ENCODE measurements around the gene BCAR1. TPM values are rescaled to one million over a fixed set of nuclear protein-coding genes. Genes with fewer than 3 reads are reported as not detected.
A peak's percentile ranks its signal among the peaks of the same experiment; 100 is the strongest.

The BCAR1 gene, protein sequence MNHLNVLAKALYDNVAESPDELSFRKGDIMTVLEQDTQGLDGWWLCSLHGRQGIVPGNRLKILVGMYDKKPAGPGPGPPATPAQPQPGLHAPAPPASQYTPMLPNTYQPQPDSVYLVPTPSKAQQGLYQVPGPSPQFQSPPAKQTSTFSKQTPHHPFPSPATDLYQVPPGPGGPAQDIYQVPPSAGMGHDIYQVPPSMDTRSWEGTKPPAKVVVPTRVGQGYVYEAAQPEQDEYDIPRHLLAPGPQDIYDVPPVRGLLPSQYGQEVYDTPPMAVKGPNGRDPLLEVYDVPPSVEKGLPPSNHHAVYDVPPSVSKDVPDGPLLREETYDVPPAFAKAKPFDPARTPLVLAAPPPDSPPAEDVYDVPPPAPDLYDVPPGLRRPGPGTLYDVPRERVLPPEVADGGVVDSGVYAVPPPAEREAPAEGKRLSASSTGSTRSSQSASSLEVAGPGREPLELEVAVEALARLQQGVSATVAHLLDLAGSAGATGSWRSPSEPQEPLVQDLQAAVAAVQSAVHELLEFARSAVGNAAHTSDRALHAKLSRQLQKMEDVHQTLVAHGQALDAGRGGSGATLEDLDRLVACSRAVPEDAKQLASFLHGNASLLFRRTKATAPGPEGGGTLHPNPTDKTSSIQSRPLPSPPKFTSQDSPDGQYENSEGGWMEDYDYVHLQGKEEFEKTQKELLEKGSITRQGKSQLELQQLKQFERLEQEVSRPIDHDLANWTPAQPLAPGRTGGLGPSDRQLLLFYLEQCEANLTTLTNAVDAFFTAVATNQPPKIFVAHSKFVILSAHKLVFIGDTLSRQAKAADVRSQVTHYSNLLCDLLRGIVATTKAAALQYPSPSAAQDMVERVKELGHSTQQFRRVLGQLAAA
- total RNA-seq (2.9 TPM), polyA plus RNA-seq (14.5 TPM)
- long read RNA-seq, donor 1, result 0 reads
- long read RNA-seq, donor 2, result 0 reads
- long read RNA-seq, donor 3, partial matches to known transcripts, result 0 of 2 reads
- long read RNA-seq, donor 3, other reads (novel, unspliced or antisense), result 0 of 2 reads
- long read RNA-seq, donor 4, partial matches to known transcripts, result 0 of 1 reads
- long read RNA-seq, donor 4, other reads (novel, unspliced or antisense), result 0 of 1 reads
- long read RNA-seq, donor 5, partial matches to known transcripts, result 12 of 17 reads
- long read RNA-seq, donor 5, other reads (novel, unspliced or antisense), result 0 of 17 reads
- long read RNA-seq, donor 6, partial matches to known transcripts, result 0 of 1 reads
- long read RNA-seq, donor 6, other reads (novel, unspliced or antisense), result 0 of 1 reads
- long read RNA-seq, donor 7, partial matches to known transcripts, result 0 of 2 reads
- long read RNA-seq, donor 7, other reads (novel, unspliced or antisense), result 0 of 2 reads
- long read RNA-seq, donor 8, partial matches to known transcripts, result 0 of 3 reads
- long read RNA-seq, donor 8, other reads (novel, unspliced or antisense), result 0 of 3 reads
- long read RNA-seq, donor 9, partial matches to known transcripts, result 0 of 1 reads
- long read RNA-seq, donor 9, other reads (novel, unspliced or antisense), result 0 of 1 reads
- long read RNA-seq, donor 10, partial matches to known transcripts, result 0 of 6 reads
- long read RNA-seq, donor 10, other reads (novel, unspliced or antisense), result 0 of 6 reads

DNA sequence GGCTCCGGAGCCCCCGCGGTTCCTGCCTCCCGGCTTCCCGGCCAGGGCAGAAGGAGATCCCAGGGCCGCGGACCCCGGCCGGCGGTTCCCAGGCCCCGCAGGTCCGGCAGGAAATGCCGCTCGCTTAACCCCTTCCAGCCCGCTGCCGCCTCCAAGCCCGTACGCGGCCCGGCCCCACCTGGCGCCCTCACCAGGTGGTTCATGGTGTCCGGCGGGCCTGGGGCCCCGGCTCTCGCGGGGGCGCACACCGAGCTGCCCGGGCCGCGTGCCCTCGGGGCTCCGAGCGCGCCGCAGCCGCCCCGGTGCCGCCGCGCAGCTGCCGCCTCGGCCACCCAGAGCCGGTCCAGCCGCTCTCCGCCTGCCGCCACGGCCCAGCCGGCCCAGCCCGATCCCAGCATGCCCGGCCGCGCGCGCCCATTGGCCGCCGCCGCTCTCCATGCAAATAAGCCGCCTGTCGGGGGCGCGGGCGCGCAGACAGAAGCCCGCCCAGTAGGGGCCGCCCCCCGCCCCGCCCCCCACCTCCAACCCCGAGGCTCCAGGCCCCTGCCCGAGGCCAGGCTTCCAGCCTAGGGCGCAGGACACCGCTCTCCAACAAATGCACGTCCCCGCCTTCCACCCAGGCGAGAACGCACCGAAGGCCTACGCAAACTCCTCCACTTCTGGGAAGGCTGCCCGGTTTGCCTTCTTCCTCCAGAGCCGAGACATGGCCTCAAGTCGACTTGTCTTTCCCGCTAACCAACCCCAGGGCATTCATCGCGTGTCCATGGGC is at the start of gene BCAR1:
BCAR1 (minus strand) TSS at position 345 of the 769 bp plus-strand sequence; CDS start at position 203, 142 bp downstream.
- Histone ChIP-seq H3K27me3 (ENCODE audit: control insufficient read depth in 2 of 2, insufficient read depth in 1 of 2, low read length in 1 of 2) (peaks cover 84 to 94% of the 10 kb centered on the region in 2 donors), H3K9me3 (ENCODE audit: control insufficient read depth in 2 of 2, insufficient read depth in 1 of 2, low read length in 1 of 2) (no peaks in the 10 kb centered on the region), H3K27ac (ENCODE audit: low read depth in 1 of 2, low read length in 1 of 2) (peak within 1 kb of the TSS in 1 of 2 donors; percentile 31), H3K36me3 (ENCODE audit: control insufficient read depth in 2 of 2, insufficient read depth in 2 of 2, low read length in 1 of 2) (no peaks in the 10 kb centered on the region), H3K4me1 (ENCODE audit: control insufficient read depth in 2 of 2, insufficient read depth in 2 of 2, low read length in 2 of 2) (peaks cover 4 to 8% of the 10 kb centered on the region in 2 donors), H3K4me3 (ENCODE audit: low read length in 2 of 2) (peak within 1 kb of the TSS in 1 of 2 donors; percentile 38)
- DNase-seq (ENCODE audit: low read depth in 6 of 9, low spot score in 9 of 9), result peak in 3 of 9 donors; percentile 10 to 41 (median 23)
- 5% methylated on average over 84 of the region's 84 CpGs for WGBS

- Histone ChIP-seq H3K36me3 (ENCODE audit: control insufficient read depth in 2 of 2, insufficient read depth in 2 of 2, low read length in 1 of 2) (peaks cover 38 to 57% of the 10 kb centered on the region in 2 donors), H3K9me3 (ENCODE audit: control insufficient read depth in 2 of 2, insufficient read depth in 1 of 2, low read length in 1 of 2) (no peaks in the 10 kb centered on the region), H3K4me1 (ENCODE audit: control insufficient read depth in 2 of 2, insufficient read depth in 2 of 2, low read length in 2 of 2) (no peaks in the 10 kb centered on the region), H3K4me3 (ENCODE audit: low read length in 2 of 2) (no peak overlapping the region), H3K27ac (ENCODE audit: low read depth in 1 of 2, low read length in 1 of 2) (no peak overlapping the region), H3K27me3 (ENCODE audit: control insufficient read depth in 2 of 2, insufficient read depth in 1 of 2, low read length in 1 of 2) (no peaks in the 10 kb centered on the region)
- 98% methylated on average over 6 of the region's 6 CpGs for WGBS
- DNase-seq (ENCODE audit: low read depth in 6 of 9, low spot score in 9 of 9), result no peak
Measured at GRCh38 chr16:75298267-75298666, 46.8 kb upstream of the BCAR1 start.

DNA sequence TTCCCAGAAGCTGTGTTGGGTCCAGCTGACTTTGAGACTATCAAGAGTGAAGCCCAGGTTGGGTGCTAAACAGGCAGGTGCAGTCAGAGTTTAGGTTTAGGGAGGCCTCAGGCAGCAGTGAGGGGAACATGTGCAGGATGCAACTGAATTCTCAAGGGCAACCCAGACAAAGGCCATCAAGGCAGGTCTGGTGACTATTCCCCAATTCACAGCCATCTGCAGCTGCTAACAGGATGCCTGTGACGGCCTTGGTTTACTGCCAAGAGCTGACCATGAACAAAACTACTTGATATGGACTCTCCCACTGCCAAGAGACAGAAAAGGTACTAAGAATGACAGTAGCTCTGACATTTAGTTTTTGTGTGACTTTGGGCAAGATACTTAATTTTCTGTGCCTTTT is 45.2 kb upstream of the BCAR1 start:
- no peaks in the 10 kb centered on the region for H3K4me1 ChIP-seq (ENCODE audit: control insufficient read depth in 2 of 2, insufficient read depth in 2 of 2, low read length in 2 of 2)
- H3K4me3 ChIP-seq (ENCODE audit: low read length in 2 of 2), result no peak overlapping the region
- peaks cover 43 to 57% of the 10 kb centered on the region in 2 donors for H3K36me3 ChIP-seq (ENCODE audit: control insufficient read depth in 2 of 2, insufficient read depth in 2 of 2, low read length in 1 of 2)
- H3K9me3 ChIP-seq (ENCODE audit: control insufficient read depth in 2 of 2, insufficient read depth in 1 of 2, low read length in 1 of 2), result peaks cover 0 to 1% of the 10 kb centered on the region in 2 donors
- no peak for DNase-seq (ENCODE audit: low read depth in 6 of 9, low spot score in 9 of 9)
- no peak overlapping the region for H3K27ac ChIP-seq (ENCODE audit: low read depth in 1 of 2, low read length in 1 of 2)
- WGBS, result 95% methylated on average over 1 of the region's 1 CpG
- no peaks in the 10 kb centered on the region for H3K27me3 ChIP-seq (ENCODE audit: control insufficient read depth in 2 of 2, insufficient read depth in 1 of 2, low read length in 1 of 2)

DNA sequence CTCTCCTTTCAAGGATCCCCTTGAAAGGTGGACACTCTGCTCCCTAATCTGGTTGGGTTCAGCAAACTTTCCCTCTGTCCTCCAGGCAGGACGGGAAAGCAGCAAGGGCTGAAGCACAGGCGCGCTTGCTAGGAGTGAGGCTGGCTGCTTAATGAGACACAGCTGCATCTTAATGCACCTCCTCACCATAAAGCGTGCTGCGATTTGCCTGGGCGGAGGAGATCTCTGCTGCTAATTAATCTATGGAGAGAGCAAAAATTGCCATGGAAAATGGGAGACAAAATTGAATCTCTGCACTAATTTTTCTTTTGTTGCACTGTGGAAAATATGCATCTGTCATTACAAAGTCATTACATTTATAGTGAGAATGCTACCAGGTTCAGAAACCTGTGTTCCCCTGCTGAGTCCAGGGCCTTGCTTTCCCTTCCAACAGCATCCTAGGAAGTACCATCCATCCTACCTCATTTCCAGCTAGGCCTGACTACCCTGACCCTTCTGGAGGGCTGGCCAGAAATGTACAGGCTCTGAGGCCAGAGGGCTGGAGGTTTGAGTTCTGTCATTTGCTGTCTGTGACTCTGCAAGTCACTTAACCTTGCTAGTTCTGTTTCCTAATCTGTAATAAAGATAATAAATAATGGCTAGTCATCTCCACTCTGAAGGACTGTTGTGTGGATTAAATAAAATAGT is 43.5 kb upstream of the BCAR1 start:
- no peak overlapping the region for H3K27ac ChIP-seq (ENCODE audit: low read depth in 1 of 2, low read length in 1 of 2)
- DNase-seq (ENCODE audit: low read depth in 6 of 9, low spot score in 9 of 9), result no peak
- H3K4me1 ChIP-seq (ENCODE audit: control insufficient read depth in 2 of 2, insufficient read depth in 2 of 2, low read length in 2 of 2), result no peaks in the 10 kb centered on the region
- H3K9me3 ChIP-seq (ENCODE audit: control insufficient read depth in 2 of 2, insufficient read depth in 1 of 2, low read length in 1 of 2), result peaks cover 0 to 1% of the 10 kb centered on the region in 2 donors
- no peak overlapping the region for H3K4me3 ChIP-seq (ENCODE audit: low read length in 2 of 2)
- WGBS, result 98% methylated on average over 6 of the region's 6 CpGs
- H3K27me3 ChIP-seq (ENCODE audit: control insufficient read depth in 2 of 2, insufficient read depth in 1 of 2, low read length in 1 of 2), result peaks cover 3 to 5% of the 10 kb centered on the region in 2 donors
- H3K36me3 ChIP-seq (ENCODE audit: control insufficient read depth in 2 of 2, insufficient read depth in 2 of 2, low read length in 1 of 2), result peaks cover 44 to 50% of the 10 kb centered on the region in 2 donors

DNA sequence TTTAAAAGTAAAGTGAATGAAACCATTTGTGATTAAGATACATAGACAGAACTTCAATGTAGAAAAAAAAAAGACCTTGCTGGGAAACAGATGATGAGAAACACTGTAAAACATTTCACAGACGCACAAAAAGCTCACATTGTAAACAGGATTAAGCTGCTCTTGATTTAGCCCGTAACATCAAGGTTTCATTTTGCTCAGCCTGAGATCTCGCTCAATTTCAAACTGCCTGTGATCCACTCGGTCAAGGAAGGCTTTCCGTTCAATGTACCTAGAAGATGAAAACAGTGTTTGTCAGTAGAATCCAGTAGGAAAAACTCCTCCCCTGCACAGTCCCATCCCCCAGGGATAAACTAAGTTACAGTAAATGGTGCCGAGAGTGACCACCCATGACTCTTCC is 42.3 kb upstream of the BCAR1 start:
- H3K36me3 ChIP-seq (ENCODE audit: control insufficient read depth in 2 of 2, insufficient read depth in 2 of 2, low read length in 1 of 2), result peaks cover 38 to 39% of the 10 kb centered on the region in 2 donors
- peaks cover 4 to 7% of the 10 kb centered on the region in 2 donors for H3K27me3 ChIP-seq (ENCODE audit: control insufficient read depth in 2 of 2, insufficient read depth in 1 of 2, low read length in 1 of 2)
- no peak overlapping the region for H3K4me3 ChIP-seq (ENCODE audit: low read length in 2 of 2)
- WGBS, result 99% methylated on average over 6 of the region's 6 CpGs
- peaks cover 2 to 4% of the 10 kb centered on the region in 2 donors for H3K4me1 ChIP-seq (ENCODE audit: control insufficient read depth in 2 of 2, insufficient read depth in 2 of 2, low read length in 2 of 2)
- no peak for DNase-seq (ENCODE audit: low read depth in 6 of 9, low spot score in 9 of 9)
- peaks cover 0 to 1% of the 10 kb centered on the region in 2 donors for H3K9me3 ChIP-seq (ENCODE audit: control insufficient read depth in 2 of 2, insufficient read depth in 1 of 2, low read length in 1 of 2)
- H3K27ac ChIP-seq (ENCODE audit: low read depth in 1 of 2, low read length in 1 of 2), result no peak overlapping the region

GRCh38 chr16:75293173-75293572 is 41.7 kb upstream of the BCAR1 start:
- DNase-seq (ENCODE audit: low read depth in 6 of 9, low spot score in 9 of 9), result no peak
- Histone ChIP-seq H3K36me3 (ENCODE audit: control insufficient read depth in 2 of 2, insufficient read depth in 2 of 2, low read length in 1 of 2) (peaks cover 33 to 36% of the 10 kb centered on the region in 2 donors), H3K4me1 (ENCODE audit: control insufficient read depth in 2 of 2, insufficient read depth in 2 of 2, low read length in 2 of 2) (peaks cover 8 to 10% of the 10 kb centered on the region in 2 donors), H3K27me3 (ENCODE audit: control insufficient read depth in 2 of 2, insufficient read depth in 1 of 2, low read length in 1 of 2) (peaks cover 6 to 7% of the 10 kb centered on the region in 2 donors), H3K9me3 (ENCODE audit: control insufficient read depth in 2 of 2, insufficient read depth in 1 of 2, low read length in 1 of 2) (peaks cover 0 to 1% of the 10 kb centered on the region in 2 donors), H3K27ac (ENCODE audit: low read depth in 1 of 2, low read length in 1 of 2) (no peak overlapping the region), H3K4me3 (ENCODE audit: low read length in 2 of 2) (no peak overlapping the region)
- WGBS, result 98% methylated on average over 4 of the region's 4 CpGs

DNA sequence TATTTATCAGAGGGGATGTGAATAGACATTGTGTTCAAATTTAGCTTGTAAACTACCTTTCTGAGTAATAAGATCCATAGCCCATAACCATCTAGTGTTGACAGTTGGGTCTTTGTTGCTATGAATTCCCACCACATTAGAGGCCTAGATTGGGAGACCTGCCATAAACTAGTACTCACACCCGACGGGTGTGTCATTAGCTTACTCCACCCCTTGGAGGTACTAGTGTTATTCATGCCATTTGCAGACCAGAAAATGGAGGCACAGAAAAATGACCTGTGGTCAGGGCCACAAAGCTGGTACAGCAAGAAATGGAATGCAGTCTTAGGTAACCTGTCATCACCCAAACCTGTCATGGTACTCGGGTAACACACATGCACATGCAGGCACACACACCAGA is 41.3 kb upstream of the BCAR1 start:
- no peak overlapping the region for H3K27ac ChIP-seq (ENCODE audit: low read depth in 1 of 2, low read length in 1 of 2)
- 96% methylated on average over 3 of the region's 3 CpGs for WGBS
- peaks cover 10% of the 10 kb centered on the region in 2 donors for H3K27me3 ChIP-seq (ENCODE audit: control insufficient read depth in 2 of 2, insufficient read depth in 1 of 2, low read length in 1 of 2)
- no peak for DNase-seq (ENCODE audit: low read depth in 6 of 9, low spot score in 9 of 9)
- H3K4me3 ChIP-seq (ENCODE audit: low read length in 2 of 2), result no peak overlapping the region
- H3K36me3 ChIP-seq (ENCODE audit: control insufficient read depth in 2 of 2, insufficient read depth in 2 of 2, low read length in 1 of 2), result peaks cover 32 to 36% of the 10 kb centered on the region in 2 donors
- H3K4me1 ChIP-seq (ENCODE audit: control insufficient read depth in 2 of 2, insufficient read depth in 2 of 2, low read length in 2 of 2), result peaks cover 13 to 15% of the 10 kb centered on the region in 2 donors
- H3K9me3 ChIP-seq (ENCODE audit: control insufficient read depth in 2 of 2, insufficient read depth in 1 of 2, low read length in 1 of 2), result peaks cover 0 to 1% of the 10 kb centered on the region in 2 donors
